Activated CD8-positive, alpha-beta T cell treated with anti-CD3 and anti-CD28 coated beads for 36 hours (primary cell): ENCODE results near the gene GNAZ. TPM values are rescaled to one million over a fixed set of nuclear protein-coding genes. Genes with fewer than 3 reads are reported as not detected.

Experiments used
- ATAC-seq: fragments of 200-7000 bp; cut with Tn5 transposase; one replicate; pipeline ENCODE4 v1.10.0; 2021; ENCODE audit warnings: mild to moderate bottlenecking, moderate library complexity
- CTCF ChIA-PET: fragments of 350-600 bp; sonication (Branson Sonifier 250); formaldehyde crosslinking; loops from one replicate; lab custom pipeline; 2021; ENCODE audit warnings: antibody characterized with exemption; lab: Charles Lee
- POLR2A ChIA-PET: fragments of 350-600 bp; sonication (Branson Sonifier 250); formaldehyde crosslinking; loops from one replicate; lab custom pipeline; 2021; ENCODE audit warnings: antibody characterized with exemption; lab: Charles Lee
- DNase-seq: peaks from one replicate; pipeline ENCODE4 v3.0.0-alpha.2; 2020
- H3K27ac Mint-ChIP-seq: one replicate; pipeline ENCODE4 v1.8.0; 2021; ENCODE audit warnings: mild to moderate bottlenecking, mixed read lengths
- H3K27me3 Mint-ChIP-seq: one replicate; pipeline ENCODE4 v1.8.0; 2021; ENCODE audit warnings: mixed read lengths
- H3K36me3 Mint-ChIP-seq: one replicate; pipeline ENCODE4 v1.8.0; 2021; ENCODE audit warnings: low read depth, mixed read lengths
- H3K4me1 Mint-ChIP-seq: one replicate; pipeline ENCODE4 v1.8.0; 2021; ENCODE audit warnings: low read depth, mixed read lengths
- H3K4me3 Mint-ChIP-seq: one replicate; pipeline ENCODE4 v1.8.0; 2021; ENCODE audit warnings: mild to moderate bottlenecking, moderate library complexity, mixed read lengths
- H3K9me3 Mint-ChIP-seq: one replicate; pipeline ENCODE4 v1.8.0; 2021; ENCODE audit warnings: mixed read lengths
- intact Hi-C: fragments of 100-400 bp; cut with micrococcal nuclease; formaldehyde crosslinking; loops from one replicate; pipeline ENCODE4 v1.10.0; 2022
- total RNA-seq, 2 experiments: library from RNA; stranded (reverse); gene quantifications; one replicate each; pipeline ENCODE4 v1.2.3, GENCODE V29; 2021
- TF ChIP-seq, protein P1 (sequence below): fragments of 200-600 bp; IDR thresholded peaks from one replicate; pipeline ENCODE4 v1.8.0; 2022; ENCODE audit warnings: antibody characterized with exemption, mild to moderate bottlenecking

The GNAZ gene
- total RNA-seq, 2 experiments from 2014 or later: 0.50 to 0.56 TPM

DNA sequence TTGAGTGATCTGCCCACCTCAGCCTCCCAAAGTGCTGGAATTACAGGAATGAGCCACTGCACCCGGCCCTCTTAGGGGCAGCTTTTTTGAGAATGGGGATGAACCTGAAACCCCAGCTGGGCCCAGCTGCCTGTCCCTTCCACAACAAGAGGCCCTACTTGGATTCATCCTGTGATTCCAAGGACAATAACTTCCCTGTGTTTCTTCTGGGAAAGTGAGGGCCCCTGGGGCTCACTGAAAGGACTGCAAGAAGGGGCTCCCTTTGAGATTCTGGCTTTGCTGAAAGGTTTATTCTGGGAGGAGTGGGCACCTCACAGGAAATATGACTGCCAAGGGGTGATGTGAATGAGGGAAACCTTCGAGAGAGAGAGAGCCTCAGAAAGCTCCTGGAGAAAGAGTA, 12.3 kb upstream of the GNAZ start:
- Mint-ChIP-seq H3K36me3 (no peaks in the 10 kb centered on the region), H3K27ac (no peak overlapping the region), H3K27me3 (no peaks in the 10 kb centered on the region), H3K4me1 (peaks cover 2% of the 10 kb centered on the region), H3K9me3 (peaks cover 3% of the 10 kb centered on the region), H3K4me3 (no peak overlapping the region)
- POLR2A ChIA-PET: interaction anchor here (0.9 kb wide), 1 partner anchor 14 kb away, joined by 3 read pairs; no protein-coding TSS in a partner anchor
- intact Hi-C loops: no loop called here
- ATAC-seq: no peak
- no peak for DNase-seq
- CTCF ChIA-PET: interaction anchor here (1.2 kb wide), 1 partner anchor 70 kb away, joined by 3 read pairs; no protein-coding TSS in a partner anchor
- TF ChIP-seq, protein P1, sequence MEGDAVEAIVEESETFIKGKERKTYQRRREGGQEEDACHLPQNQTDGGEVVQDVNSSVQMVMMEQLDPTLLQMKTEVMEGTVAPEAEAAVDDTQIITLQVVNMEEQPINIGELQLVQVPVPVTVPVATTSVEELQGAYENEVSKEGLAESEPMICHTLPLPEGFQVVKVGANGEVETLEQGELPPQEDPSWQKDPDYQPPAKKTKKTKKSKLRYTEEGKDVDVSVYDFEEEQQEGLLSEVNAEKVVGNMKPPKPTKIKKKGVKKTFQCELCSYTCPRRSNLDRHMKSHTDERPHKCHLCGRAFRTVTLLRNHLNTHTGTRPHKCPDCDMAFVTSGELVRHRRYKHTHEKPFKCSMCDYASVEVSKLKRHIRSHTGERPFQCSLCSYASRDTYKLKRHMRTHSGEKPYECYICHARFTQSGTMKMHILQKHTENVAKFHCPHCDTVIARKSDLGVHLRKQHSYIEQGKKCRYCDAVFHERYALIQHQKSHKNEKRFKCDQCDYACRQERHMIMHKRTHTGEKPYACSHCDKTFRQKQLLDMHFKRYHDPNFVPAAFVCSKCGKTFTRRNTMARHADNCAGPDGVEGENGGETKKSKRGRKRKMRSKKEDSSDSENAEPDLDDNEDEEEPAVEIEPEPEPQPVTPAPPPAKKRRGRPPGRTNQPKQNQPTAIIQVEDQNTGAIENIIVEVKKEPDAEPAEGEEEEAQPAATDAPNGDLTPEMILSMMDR: no peak

DNA sequence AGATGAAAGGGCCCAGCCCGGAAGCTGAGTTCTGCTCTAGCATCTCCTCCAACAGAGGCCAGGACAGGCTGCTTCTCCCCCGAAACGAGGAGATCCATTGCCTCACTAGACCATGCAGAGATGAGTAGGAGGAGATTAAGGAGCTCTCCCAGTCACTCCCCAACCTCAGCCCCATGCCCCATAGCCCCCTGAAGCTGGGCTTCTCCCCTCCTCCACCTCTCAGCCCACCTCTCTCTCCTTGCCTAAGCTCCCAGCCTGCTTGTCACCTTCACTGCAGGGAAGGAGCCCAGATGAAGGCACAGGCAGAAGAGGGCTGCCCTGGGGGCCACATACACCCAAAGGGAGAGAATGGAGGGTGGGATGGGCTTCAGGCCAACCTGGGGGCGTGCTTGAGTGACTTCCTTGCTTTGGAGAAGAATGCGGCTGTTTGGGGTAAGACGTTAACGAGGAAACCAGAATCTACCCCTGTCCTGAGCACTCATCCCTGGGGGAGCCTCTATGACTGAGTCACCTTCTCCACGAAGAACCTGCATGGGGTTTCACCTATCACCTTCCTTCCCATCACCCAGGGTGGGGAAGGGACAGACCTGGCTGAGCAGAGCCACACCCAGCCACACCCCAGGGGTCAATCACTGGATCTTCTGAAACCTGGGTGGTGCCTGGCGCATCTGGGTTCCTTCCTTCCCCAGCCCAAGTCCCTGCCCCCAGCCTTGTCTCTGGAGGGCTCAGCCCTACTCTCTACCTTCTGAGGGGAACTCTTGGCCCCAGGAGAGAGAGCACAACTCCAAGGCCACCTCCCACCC, 11.6 kb upstream of the GNAZ start:
- ChIA-PET CTCF (interaction anchor here (1.2 kb wide), 1 partner anchor 69 kb away, joined by 3 read pairs; no protein-coding TSS in a partner anchor), POLR2A (interaction anchor here (0.9 kb wide), 1 partner anchor 13 kb away, joined by 3 read pairs; no protein-coding TSS in a partner anchor)
- intact Hi-C loops: no loop called here
- ATAC-seq (no peak), DNase-seq (no peak)
- TF ChIP-seq, protein P1: no peak
- peaks cover 2% of the 10 kb centered on the region for H3K4me1 Mint-ChIP-seq
- no peak overlapping the region for H3K27ac Mint-ChIP-seq
- no peaks in the 10 kb centered on the region for H3K27me3 Mint-ChIP-seq
- H3K4me3 Mint-ChIP-seq: no peak overlapping the region
- H3K36me3 Mint-ChIP-seq: no peaks in the 10 kb centered on the region
- H3K9me3 Mint-ChIP-seq: peaks cover 3% of the 10 kb centered on the region

DNA sequence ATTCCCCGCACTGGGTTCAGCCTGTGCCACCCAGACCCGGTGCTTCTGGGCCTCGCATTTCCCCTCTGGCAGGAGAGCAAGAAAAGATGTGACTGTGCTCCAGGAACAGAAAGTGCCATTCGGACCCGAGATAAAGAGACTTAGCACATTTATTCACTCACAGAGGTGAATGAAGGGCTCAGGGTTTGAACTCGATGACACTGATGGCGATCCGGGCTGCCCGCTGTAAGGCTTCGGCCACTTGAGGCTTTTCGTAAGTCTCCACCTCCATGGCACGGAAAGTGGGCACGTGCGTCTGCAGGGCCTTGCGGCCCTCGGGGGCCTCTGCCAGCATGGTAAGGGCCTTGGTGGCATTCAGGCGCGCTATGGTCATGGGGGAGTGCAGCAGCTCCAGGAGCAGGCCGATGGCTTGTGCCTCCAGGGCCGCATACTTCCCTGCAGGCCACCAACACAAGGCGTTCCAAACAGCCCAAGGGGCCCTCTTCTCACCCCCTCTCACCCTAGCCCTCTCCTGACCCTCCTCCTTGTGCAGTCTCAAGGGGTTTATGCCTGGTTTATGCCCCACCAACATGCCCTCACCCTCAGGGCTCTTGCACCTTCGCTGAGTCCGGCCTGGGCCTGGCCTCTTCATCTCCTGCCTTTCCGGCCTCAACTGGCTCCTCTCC, 10.9 kb upstream of the GNAZ start:
- intact Hi-C loops: no loop called here
- H3K9me3 Mint-ChIP-seq: peaks cover 3% of the 10 kb centered on the region
- peaks cover 2% of the 10 kb centered on the region for H3K4me1 Mint-ChIP-seq
- no peaks in the 10 kb centered on the region for H3K36me3 Mint-ChIP-seq
- H3K27ac Mint-ChIP-seq: no peak overlapping the region
- no peak overlapping the region for H3K4me3 Mint-ChIP-seq
- H3K27me3 Mint-ChIP-seq: no peaks in the 10 kb centered on the region
- ATAC-seq: no peak
- CTCF ChIA-PET: no interaction called here
- DNase-seq: no peak
- TF ChIP-seq, protein P1: no peak
- POLR2A ChIA-PET: no interaction called here

DNA sequence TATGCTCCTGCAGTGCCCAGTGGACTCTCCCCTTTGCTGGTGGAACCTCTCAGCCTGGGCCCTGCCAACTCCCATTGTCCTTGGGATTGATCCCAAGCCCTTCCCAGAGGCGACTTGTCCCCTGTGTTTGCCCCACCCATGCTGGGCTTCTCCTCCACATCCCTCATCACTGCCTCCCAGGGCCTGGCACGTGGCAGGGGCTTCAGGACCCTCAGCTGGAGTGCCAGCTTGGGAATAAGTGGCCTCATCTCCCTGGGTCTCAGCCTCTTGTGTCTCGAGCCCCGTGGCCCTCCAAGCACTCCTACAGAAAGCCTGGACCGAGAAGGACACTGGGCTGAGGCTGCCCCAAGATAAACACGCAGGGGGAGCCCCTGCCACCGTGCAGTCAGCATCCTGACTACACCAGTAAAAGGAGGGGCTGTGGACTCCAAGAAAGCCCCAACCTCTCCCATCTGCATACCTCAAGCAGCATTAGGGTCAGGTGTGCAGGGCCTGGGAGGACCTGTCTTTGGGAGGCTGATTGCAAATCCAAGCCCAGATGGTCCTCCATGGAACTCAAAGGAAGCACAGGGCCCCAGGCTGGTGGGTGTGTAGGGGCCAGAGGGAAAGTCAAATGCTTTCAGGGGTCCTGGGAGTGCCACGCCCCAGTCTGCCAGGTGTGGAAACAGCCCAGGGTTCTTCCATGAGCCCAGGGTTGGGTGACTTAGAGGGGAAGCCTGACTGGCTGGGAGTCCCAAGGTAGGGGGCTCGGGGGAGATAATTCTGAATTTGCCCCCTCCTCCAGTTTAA, 9.5 kb upstream of the GNAZ start:
- DNase-seq (no peak), ATAC-seq (no peak)
- no peaks in the 10 kb centered on the region for H3K27me3 Mint-ChIP-seq
- no peaks in the 10 kb centered on the region for H3K36me3 Mint-ChIP-seq
- ChIA-PET POLR2A (interaction anchor here (0.6 kb wide), 1 partner anchor 685 kb away, joined by 3 read pairs; no protein-coding TSS in a partner anchor), CTCF (no interaction called here)
- no peak overlapping the region for H3K27ac Mint-ChIP-seq
- H3K4me3 Mint-ChIP-seq: no peak overlapping the region
- intact Hi-C loops: no loop called here
- TF ChIP-seq, protein P1: no peak
- H3K9me3 Mint-ChIP-seq: peaks cover 2% of the 10 kb centered on the region
- no peaks in the 10 kb centered on the region for H3K4me1 Mint-ChIP-seq
